A549 (cell line): Measurements from ENCODE around the gene PCDH11X.
"Not testable (repeated sequence)": the region's sequence is repeated elsewhere in the genome, so short reads cannot be mapped to it uniquely, and the experiment has no call there.

Experiments used
- CTCF ChIP-seq: fragments of >200 bp; sonication (Bioruptor Twin); formaldehyde crosslinking; IDR thresholded peaks from 3 replicates; pipeline ENCODE4 v1.5.1; 2016
- ELK1 ChIP-seq: fragments of 150-350 bp; IDR thresholded peaks from 2 replicates; pipeline ENCODE4 v1.6.1; 2014; ENCODE audit warnings: low read depth, mild to moderate bottlenecking, low read length
- HDAC2 ChIP-seq: fragments of 200-600 bp; sonication (generic); IDR thresholded peaks from 2 replicates; pipeline ENCODE4 v1.6.1; 2016
- HOXA7 ChIP-seq: fragments of 250-450 bp; sonication (Bioruptor Pico); IDR thresholded peaks from 2 replicates; pipeline ENCODE4 v1.5.0; 2020; ENCODE audit warnings: mild to moderate bottlenecking, moderate library complexity
- KDM1A ChIP-seq: fragments of 200-600 bp; sonication (generic); IDR thresholded peaks from 2 replicates; pipeline ENCODE4 v1.6.1; 2016; ENCODE audit warnings: low read depth, mild to moderate bottlenecking
- NFE2L2 ChIP-seq: fragments of 150-350 bp; conservative IDR thresholded peaks from 2 replicates; pipeline ENCODE4 v1.6.1; 2014; ENCODE audit warnings: low read length
- POLR2AphosphoS2 ChIP-seq: conservative IDR thresholded peaks from 2 replicates; pipeline ENCODE4 v1.6.1; 2012; ENCODE audit warnings: low read length, improper control_type of control experiment, inconsistent platforms
- RAD21 ChIP-seq, 2 experiments: fragments of >200 bp in 1 of 2; sonication (Bioruptor Twin) in 1 of 2; formaldehyde crosslinking in 1 of 2; IDR thresholded peaks in 1 of 2; conservative IDR thresholded peaks in 1 of 2; 2 replicates in 1 of 2; 3 replicates in 1 of 2; pipeline ENCODE4 v1.6.1; 2012 to 2018; ENCODE audit warnings: inconsistent platforms in 1 of 2
- RCOR1 ChIP-seq: fragments of 150-350 bp; IDR thresholded peaks from 2 replicates; pipeline ENCODE4 v1.6.1; 2014; ENCODE audit warnings: antibody characterized with exemption, low read length, low read depth
- TF ChIP-seq, protein P1 (sequence below): fragments of 200-600 bp; sonication (generic); IDR thresholded peaks from 2 replicates; pipeline ENCODE4 v1.6.1; 2016; ENCODE audit warnings: antibody characterized with exemption, mild to moderate bottlenecking, moderate library complexity

- TF ChIP-seq, protein P1, sequence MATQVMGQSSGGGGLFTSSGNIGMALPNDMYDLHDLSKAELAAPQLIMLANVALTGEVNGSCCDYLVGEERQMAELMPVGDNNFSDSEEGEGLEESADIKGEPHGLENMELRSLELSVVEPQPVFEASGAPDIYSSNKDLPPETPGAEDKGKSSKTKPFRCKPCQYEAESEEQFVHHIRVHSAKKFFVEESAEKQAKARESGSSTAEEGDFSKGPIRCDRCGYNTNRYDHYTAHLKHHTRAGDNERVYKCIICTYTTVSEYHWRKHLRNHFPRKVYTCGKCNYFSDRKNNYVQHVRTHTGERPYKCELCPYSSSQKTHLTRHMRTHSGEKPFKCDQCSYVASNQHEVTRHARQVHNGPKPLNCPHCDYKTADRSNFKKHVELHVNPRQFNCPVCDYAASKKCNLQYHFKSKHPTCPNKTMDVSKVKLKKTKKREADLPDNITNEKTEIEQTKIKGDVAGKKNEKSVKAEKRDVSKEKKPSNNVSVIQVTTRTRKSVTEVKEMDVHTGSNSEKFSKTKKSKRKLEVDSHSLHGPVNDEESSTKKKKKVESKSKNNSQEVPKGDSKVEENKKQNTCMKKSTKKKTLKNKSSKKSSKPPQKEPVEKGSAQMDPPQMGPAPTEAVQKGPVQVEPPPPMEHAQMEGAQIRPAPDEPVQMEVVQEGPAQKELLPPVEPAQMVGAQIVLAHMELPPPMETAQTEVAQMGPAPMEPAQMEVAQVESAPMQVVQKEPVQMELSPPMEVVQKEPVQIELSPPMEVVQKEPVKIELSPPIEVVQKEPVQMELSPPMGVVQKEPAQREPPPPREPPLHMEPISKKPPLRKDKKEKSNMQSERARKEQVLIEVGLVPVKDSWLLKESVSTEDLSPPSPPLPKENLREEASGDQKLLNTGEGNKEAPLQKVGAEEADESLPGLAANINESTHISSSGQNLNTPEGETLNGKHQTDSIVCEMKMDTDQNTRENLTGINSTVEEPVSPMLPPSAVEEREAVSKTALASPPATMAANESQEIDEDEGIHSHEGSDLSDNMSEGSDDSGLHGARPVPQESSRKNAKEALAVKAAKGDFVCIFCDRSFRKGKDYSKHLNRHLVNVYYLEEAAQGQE = not testable (repeated sequence)
- not testable (repeated sequence) for TF ChIP-seq CTCF; ELK1; RCOR1; RAD21 (conservative IDR thresholded peaks at IDR 0.05 in 1 of 2, IDR thresholded peaks at IDR 0.05 in 1 of 2); POLR2AphosphoS2; NFE2L2; HOXA7 (CRISPR knock-in tag); KDM1A; HDAC2
Observed at GRCh38 chrX:91782825-91783224, 3.6 kb downstream of the PCDH11X start.
